GM13976 (cell line): Measurements from ENCODE around the gene CACNA2D4.

Experiments
- DNase-seq: peaks from one replicate; pipeline ENCODE4 v3.0.0; 2012; ENCODE audit warnings: low spot score
- in situ Hi-C: fragments of 300-500 bp; cut with MboI; formaldehyde crosslinking; loops from one replicate; pipeline ENCODE4 v1.12.0; 2022; ENCODE audit warnings: low sequenced_read_pairs, mixed read lengths, inconsistent platforms; ENCODE audit not compliant: unreplicated experiment
- TF ChIP-seq, protein P1 (sequence below): IDR thresholded peaks from 2 replicates; pipeline ENCODE4 v1.5.1; 2012; ENCODE audit warnings: borderline replicate concordance, mild to moderate bottlenecking; ENCODE audit not compliant: insufficient read depth; ENCODE audit errors: extremely low read depth, missing control alignments, control extremely low read depth

CACNA2D4 gene

GRCh38 chr12:1836241-1836803 lies 82.1 kb downstream of the CACNA2D4 start:
- in situ Hi-C loops, result no loop called here
- DNase-seq, result peak; percentile 34
- TF ChIP-seq, protein P1, sequence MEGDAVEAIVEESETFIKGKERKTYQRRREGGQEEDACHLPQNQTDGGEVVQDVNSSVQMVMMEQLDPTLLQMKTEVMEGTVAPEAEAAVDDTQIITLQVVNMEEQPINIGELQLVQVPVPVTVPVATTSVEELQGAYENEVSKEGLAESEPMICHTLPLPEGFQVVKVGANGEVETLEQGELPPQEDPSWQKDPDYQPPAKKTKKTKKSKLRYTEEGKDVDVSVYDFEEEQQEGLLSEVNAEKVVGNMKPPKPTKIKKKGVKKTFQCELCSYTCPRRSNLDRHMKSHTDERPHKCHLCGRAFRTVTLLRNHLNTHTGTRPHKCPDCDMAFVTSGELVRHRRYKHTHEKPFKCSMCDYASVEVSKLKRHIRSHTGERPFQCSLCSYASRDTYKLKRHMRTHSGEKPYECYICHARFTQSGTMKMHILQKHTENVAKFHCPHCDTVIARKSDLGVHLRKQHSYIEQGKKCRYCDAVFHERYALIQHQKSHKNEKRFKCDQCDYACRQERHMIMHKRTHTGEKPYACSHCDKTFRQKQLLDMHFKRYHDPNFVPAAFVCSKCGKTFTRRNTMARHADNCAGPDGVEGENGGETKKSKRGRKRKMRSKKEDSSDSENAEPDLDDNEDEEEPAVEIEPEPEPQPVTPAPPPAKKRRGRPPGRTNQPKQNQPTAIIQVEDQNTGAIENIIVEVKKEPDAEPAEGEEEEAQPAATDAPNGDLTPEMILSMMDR, result no peak

DNA sequence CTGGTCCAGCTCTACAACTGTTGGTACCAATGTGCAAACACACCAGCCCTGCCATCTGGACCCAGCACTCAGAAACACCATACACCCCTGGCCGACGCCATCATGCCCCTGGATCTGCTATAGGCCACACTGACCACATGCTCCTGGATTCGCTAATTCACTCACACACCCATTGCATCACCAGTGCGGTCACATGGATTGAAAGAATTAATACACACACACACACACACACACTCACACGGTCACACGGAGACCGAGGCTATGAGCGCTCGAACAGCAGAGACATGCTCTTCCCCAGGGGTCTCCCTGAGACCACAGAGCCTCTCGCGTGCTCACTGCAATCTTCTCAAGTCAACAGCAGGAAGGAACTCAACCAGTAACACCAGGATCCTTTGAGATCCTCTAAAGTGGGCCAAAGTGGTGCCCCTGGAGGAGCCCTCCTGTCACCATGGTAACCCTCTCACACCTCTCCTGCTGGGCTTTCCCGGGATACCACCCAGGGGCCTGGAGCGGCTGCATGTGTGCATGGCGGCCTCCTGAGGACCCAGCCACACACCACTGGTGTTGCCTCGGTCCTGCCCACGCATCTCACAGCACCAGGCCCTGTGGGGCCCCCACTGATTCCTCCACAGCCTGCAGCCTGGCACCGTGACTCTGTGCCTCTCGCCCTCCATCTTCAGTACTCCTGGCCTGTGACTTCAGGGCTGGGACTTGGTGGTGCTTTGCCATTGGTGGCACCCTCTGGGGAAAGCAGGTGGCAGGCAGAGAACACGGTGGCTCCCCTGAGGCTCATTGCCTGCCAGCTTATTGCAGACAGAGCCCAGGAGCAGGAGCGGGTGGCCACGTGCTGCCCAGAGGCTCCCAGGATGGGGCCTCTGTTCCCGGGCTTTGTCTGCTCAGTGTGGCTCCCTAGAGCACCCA lies 83.0 kb downstream of the CACNA2D4 start:
- no peak for DNase-seq
- TF ChIP-seq, protein P1, result no peak
- in situ Hi-C loops, result no loop called here

DNA sequence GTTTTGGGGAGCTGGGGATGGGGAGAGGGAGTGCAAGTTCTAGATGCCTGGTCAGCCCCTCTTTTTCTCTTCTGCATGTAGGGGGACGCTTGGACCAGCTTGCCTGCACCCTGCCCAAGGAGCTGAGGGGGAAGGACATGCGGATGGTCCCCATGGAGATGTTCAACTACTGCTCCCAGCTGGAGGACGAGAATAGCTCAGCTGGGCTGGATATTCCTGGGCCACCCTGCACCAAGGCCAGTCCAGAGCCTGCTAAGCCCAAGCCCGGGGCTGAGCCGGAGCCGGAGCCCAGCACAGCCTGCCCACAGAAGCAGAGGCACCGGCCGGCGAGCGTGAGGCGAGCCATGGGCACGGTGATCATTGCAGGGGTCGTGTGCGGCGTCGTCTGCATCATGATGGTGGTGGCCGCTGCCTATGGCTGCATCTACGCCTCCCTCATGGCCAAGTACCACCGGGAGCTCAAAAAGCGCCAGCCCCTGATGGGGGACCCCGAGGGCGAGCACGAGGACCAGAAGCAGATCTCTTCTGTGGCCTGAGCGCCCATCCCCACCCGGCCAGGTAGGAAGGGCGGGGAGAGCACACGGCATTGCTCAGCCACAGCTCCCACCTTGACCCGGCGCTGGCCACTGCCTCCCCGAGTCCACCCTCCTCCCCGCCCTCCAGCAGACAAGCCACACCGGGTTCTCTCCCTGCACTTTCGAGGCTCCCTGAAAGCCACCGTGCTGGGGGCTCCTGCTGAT lies 84.1 kb downstream of the CACNA2D4 start:
- no peak for DNase-seq
- in situ Hi-C loops, result no loop called here
- TF ChIP-seq, protein P1, result no peak

- TF ChIP-seq, protein P1, result no peak
- DNase-seq, result no peak
- in situ Hi-C loops, result no loop called here
Observed at GRCh38 chr12:1833596-1834028, 84.8 kb downstream of the CACNA2D4 start.

DNA sequence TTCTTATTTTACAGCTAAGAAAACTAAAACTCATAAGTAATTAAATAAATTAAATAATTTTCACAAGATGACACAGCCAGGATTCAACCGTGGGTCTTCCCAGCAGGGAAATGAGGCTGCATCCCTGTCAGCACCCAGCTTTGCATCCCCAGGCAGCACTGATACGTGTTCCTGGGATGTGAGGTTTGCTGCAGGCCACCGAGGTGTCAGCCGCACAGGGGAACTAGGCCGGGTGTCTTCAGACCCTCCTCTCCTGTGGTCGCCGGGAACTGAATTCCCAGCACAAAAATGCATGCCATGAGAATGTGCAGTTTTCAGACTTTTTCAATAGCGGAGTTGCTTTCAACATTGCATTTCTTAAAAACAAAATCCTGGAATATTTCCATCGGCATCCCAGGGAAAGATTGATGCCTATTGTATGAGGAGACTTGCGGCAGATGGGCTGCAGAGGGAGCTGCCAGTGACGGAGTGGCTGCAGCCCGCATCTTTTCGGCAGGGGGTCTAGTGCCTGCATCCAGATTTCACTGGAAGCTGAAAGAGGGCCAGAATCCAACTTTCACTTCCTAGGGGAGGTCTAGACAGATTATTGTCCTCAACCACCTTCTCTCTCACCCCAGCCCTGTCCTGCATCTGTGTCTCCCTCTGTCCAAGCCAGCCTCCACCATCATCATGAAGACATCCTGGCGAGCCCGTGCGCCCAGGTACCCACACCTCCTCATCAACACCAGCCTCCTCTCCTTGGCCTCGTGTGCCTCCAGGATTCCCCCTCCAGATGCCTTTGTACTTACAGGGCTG lies 85.5 kb downstream of the CACNA2D4 start:
- DNase-seq, result no peak
- in situ Hi-C loops, result no loop called here
- TF ChIP-seq, protein P1, result no peak
